Breast epithelium (tissue), 4 donors: ENCODE measurements around the gene DHRS11. TPM values are rescaled to one million over a fixed set of nuclear protein-coding genes. Genes with fewer than 3 reads are reported as not detected.
"Not testable (repeated sequence)": the region's sequence is repeated elsewhere in the genome, so short reads cannot be mapped to it uniquely, and the experiment has no call there.

Source experiments
- DNase-seq, 2 donors: peaks; one replicate each; pipeline ENCODE4 v3.0.0-alpha.2; 2019; ENCODE audit warnings: low spot score in 2 of 2
- H3K27ac ChIP-seq, 2 donors: fragments of 200-600 bp; sonication (generic) in 1 of 2; one replicate each; pipeline ENCODE4 v1.5.1; 2016 to 2019; ENCODE audit warnings: mild to moderate bottlenecking in 1 of 2
- H3K27me3 ChIP-seq, 2 donors: fragments of 200-600 bp; sonication (generic) in 1 of 2; one replicate each; pipeline versions ENCODE4 v1.5.1 to v1.6.0; 2017 to 2019; ENCODE audit warnings: control low read depth in 1 of 2, mild to moderate bottlenecking in 1 of 2
- H3K36me3 ChIP-seq: fragments of 200-600 bp; one replicate; pipeline ENCODE4 v1.5.1; 2019
- H3K4me1 ChIP-seq, 2 donors: fragments of 200-600 bp; sonication (generic); one replicate each; pipeline ENCODE4 v1.5.1; 2016 to 2019; ENCODE audit warnings: control low read depth in 1 of 2
- H3K4me3 ChIP-seq, 3 donors: fragments of 200-600 bp; sonication (generic); 1 replicate in 2 of 3; 2 replicates in 1 of 3; pipeline ENCODE4 v1.5.1; 2016 to 2019; ENCODE audit warnings: mild to moderate bottlenecking in 3 of 3, moderate library complexity in 2 of 3
- H3K9me3 ChIP-seq, 2 donors: fragments of 200-600 bp; sonication (generic) in 1 of 2; one replicate each; pipeline ENCODE4 v1.5.1; 2016 to 2019; ENCODE audit warnings: control low read depth in 1 of 2
- POLR2A ChIP-seq: fragments of 450-650 bp; IDR thresholded peaks from one replicate; pipeline ENCODE4 v1.6.1; 2016; ENCODE audit warnings: antibody characterized with exemption, mild to moderate bottlenecking, moderate library complexity
- POLR2AphosphoS5 ChIP-seq, 3 donors: sonication (generic); formaldehyde crosslinking; IDR thresholded peaks; one replicate each; pipeline ENCODE4 v1.6.1; 2017; ENCODE audit warnings: antibody characterized with exemption in 3 of 3
- intact Hi-C: fragments of 100-400 bp; cut with DNase I; formaldehyde crosslinking; loops from one replicate; pipeline ENCODE4 v1.15.1; 2023; ENCODE audit warnings: low total_unique reads
- total RNA-seq, 3 donors: library from RNA; depleted of rRNA; stranded (reverse); fragments of >200 nt; gene quantifications; one replicate each; pipeline ENCODE4 v1.1.0, GENCODE V29; 2016
- TF ChIP-seq, protein P1 (sequence below), 3 donors: fragments of 450-650 bp; IDR thresholded peaks; one replicate each; pipeline ENCODE4 v1.5.1; 2016 to 2017; ENCODE audit warnings: antibody characterized with exemption in 3 of 3, mild to moderate bottlenecking in 3 of 3, moderate library complexity in 3 of 3

Gene DHRS11
- total RNA-seq, 3 donors from 2014 or later = 11.4 to 14.1 (median 11.5) TPM

GRCh38 chr17:36601303-36602029 is 9.8 kb downstream of the DHRS11 start, which contains the start of gene MRM1:
TSS of gene MRM1 (plus strand) at chr17:36601583. CDS start at chr17:36601811, 228 bp downstream.
- Histone ChIP-seq H3K36me3 (no peaks in the 10 kb centered on the region), H3K9me3 (no peaks in the 10 kb centered on the region), H3K27me3 (no peaks in the 10 kb centered on the region), H3K27ac (peak within 1 kb of the TSS; percentile 72 to 86), H3K4me1 (peaks cover 3 to 7% of the 10 kb centered on the region in 2 donors), H3K4me3 (peak within 1 kb of the TSS; percentile 57 to 92 (median 88))
- intact Hi-C loops = loop anchor here (5.0 kb wide), 1 partner anchor 911 kb away; no protein-coding TSS in a partner anchor
- DNase-seq = peak; percentile 83 to 88
- TF ChIP-seq POLR2A (peak; percentile 56), POLR2AphosphoS5 (IDR thresholded peaks at IDR 0.05) (peak; percentile 6 to 67 (median 50))
- TF ChIP-seq, protein P1, sequence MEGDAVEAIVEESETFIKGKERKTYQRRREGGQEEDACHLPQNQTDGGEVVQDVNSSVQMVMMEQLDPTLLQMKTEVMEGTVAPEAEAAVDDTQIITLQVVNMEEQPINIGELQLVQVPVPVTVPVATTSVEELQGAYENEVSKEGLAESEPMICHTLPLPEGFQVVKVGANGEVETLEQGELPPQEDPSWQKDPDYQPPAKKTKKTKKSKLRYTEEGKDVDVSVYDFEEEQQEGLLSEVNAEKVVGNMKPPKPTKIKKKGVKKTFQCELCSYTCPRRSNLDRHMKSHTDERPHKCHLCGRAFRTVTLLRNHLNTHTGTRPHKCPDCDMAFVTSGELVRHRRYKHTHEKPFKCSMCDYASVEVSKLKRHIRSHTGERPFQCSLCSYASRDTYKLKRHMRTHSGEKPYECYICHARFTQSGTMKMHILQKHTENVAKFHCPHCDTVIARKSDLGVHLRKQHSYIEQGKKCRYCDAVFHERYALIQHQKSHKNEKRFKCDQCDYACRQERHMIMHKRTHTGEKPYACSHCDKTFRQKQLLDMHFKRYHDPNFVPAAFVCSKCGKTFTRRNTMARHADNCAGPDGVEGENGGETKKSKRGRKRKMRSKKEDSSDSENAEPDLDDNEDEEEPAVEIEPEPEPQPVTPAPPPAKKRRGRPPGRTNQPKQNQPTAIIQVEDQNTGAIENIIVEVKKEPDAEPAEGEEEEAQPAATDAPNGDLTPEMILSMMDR (IDR thresholded peaks at IDR 0.05) = no peak

GRCh38 chr17:36602030-36602748 is 10.5 kb downstream of the DHRS11 start:
- Histone ChIP-seq H3K4me3 (peak overlapping the region; percentile 57 to 92 (median 88)), H3K4me1 (peaks cover 3 to 7% of the 10 kb centered on the region in 2 donors), H3K36me3 (no peaks in the 10 kb centered on the region), H3K9me3 (no peaks in the 10 kb centered on the region), H3K27me3 (no peaks in the 10 kb centered on the region), H3K27ac (peak overlapping the region; percentile 72 to 86)
- TF ChIP-seq POLR2AphosphoS5 (IDR thresholded peaks at IDR 0.05) (no peak), POLR2A (no peak)
- TF ChIP-seq, protein P1 (IDR thresholded peaks at IDR 0.05) = no peak
- peak in 1 of 2 donors; percentile 51 for DNase-seq
- intact Hi-C loops = loop anchor here (5.0 kb wide), 1 partner anchor 910 kb away; no protein-coding TSS in a partner anchor

- peak in 1 of 2 donors; percentile 49 for DNase-seq
- TF ChIP-seq POLR2AphosphoS5 (IDR thresholded peaks at IDR 0.05) = no peak
- TF ChIP-seq, protein P1 (IDR thresholded peaks at IDR 0.05) = peak in 2 of 3 donors; percentile 39 to 53
- no peak for TF ChIP-seq POLR2A
- no peaks in the 10 kb centered on the region for H3K36me3 ChIP-seq
- H3K27me3 ChIP-seq = no peaks in the 10 kb centered on the region
- peaks cover 3 to 7% of the 10 kb centered on the region in 2 donors for H3K4me1 ChIP-seq
- H3K9me3 ChIP-seq = no peaks in the 10 kb centered on the region
- peak overlapping the region; percentile 57 to 92 (median 88) for H3K4me3 ChIP-seq
- intact Hi-C loops = loop anchor here (5.0 kb wide), 1 partner anchor 909 kb away; no protein-coding TSS in a partner anchor
- H3K27ac ChIP-seq = no peak overlapping the region
Observed at GRCh38 chr17:36602924-36603384, 11.3 kb downstream of the DHRS11 start.

DNA sequence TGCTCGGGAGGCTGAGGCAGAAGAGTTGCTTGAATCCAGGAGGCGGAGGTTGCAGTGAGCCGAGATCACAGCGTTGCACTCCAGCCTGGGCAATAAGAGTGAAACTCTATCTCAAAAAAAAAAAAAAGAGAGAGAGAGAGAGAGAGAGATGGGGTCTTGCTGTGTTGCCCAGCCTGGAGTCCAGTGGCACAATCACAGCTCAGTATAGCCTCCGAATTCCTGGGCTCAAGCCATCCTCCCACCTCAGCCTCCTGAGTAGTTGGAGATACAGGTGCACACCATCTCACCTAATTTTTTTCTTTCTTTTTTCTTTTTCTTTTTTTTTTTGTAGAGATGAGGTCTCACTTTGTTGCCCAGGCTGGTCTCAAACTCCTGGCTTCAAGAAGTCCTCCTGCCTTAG is 13.3 kb downstream of the DHRS11 start:
- not testable (repeated sequence) for H3K36me3 ChIP-seq, H3K9me3 ChIP-seq, H3K4me1 ChIP-seq, H3K27ac ChIP-seq, H3K27me3 ChIP-seq, H3K4me3 ChIP-seq, DNase-seq
- intact Hi-C loops = loop anchor here (5.0 kb wide), 1 partner anchor 1712 kb away; no protein-coding TSS in a partner anchor

DNA sequence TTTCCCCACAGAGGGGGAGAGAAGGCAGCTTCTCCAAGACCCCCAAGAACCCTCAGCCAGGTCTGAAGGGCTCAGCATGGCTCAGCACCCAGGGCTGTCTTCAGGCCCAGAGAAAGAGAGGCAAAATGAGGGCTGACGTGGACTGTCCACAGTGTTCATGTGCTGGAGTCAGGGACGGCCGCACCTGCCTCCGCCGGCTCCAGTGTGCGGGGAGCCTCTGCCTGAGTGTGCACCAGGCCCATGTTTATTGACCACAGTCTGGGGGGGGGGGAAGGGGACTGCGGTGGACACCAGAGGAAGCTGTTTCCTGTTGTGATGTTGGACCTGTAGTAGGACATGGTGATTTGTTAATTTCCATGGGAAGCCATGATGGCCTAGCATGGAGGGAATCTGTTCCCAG is 16.6 kb downstream of the DHRS11 start:
- no peak overlapping the region for H3K27ac ChIP-seq
- DNase-seq = no peak
- H3K27me3 ChIP-seq = no peaks in the 10 kb centered on the region
- TF ChIP-seq, protein P1 (IDR thresholded peaks at IDR 0.05) = no peak
- TF ChIP-seq POLR2AphosphoS5 (IDR thresholded peaks at IDR 0.05) (no peak), POLR2A (no peak)
- H3K36me3 ChIP-seq = no peaks in the 10 kb centered on the region
- intact Hi-C loops = loop anchor here (5.0 kb wide), 1 partner anchor 1709 kb away; no protein-coding TSS in a partner anchor
- no peaks in the 10 kb centered on the region for H3K9me3 ChIP-seq
- no peaks in the 10 kb centered on the region for H3K4me1 ChIP-seq
- no peak overlapping the region for H3K4me3 ChIP-seq
